ELR (cell line): ENCODE data around the gene NKX1-2.

Source experiments
- DNase-seq: peaks from one replicate; pipeline ENCODE4 v3.0.0-alpha.2; 2015; ENCODE audit warnings: low read depth

Gene NKX1-2

GRCh38 chr10:124450012-124450782, at the start of gene NKX1-2:
Gene NKX1-2 (minus strand): TSS chr10:124450035. CDS start chr10:124449943, 92 bp downstream.
- DNase-seq, result no peak

- no peak for DNase-seq
Measured at GRCh38 chr10:124498056-124498455, 48.2 kb upstream of the NKX1-2 start.

GRCh38 chr10:124497196-124497881, 47.5 kb upstream of the NKX1-2 start:
- no peak for DNase-seq

GRCh38 chr10:124496620-124497019, 46.8 kb upstream of the NKX1-2 start:
- DNase-seq, result no peak

- no peak for DNase-seq
Measured at GRCh38 chr10:124496150-124496549, 46.3 kb upstream of the NKX1-2 start.

- no peak for DNase-seq
Measured at GRCh38 chr10:124495725-124496124, 45.9 kb upstream of the NKX1-2 start.

- no peak for DNase-seq
Measured at GRCh38 chr10:124495162-124495561, 45.3 kb upstream of the NKX1-2 start.

GRCh38 chr10:124494046-124494807, 44.4 kb upstream of the NKX1-2 start:
- DNase-seq, result no peak

- DNase-seq, result no peak
Measured at GRCh38 chr10:124493214-124493882, 43.5 kb upstream of the NKX1-2 start.

- no peak for DNase-seq
Measured at GRCh38 chr10:124492266-124492665, 42.4 kb upstream of the NKX1-2 start.

- no peak for DNase-seq
Measured at GRCh38 chr10:124491105-124491504, 41.3 kb upstream of the NKX1-2 start.

GRCh38 chr10:124486635-124487034, 36.8 kb upstream of the NKX1-2 start:
- DNase-seq, result no peak

- no peak for DNase-seq
Measured at GRCh38 chr10:124484661-124485060, 34.8 kb upstream of the NKX1-2 start.

- no peak for DNase-seq
Measured at GRCh38 chr10:124484031-124484430, 34.2 kb upstream of the NKX1-2 start.

- no peak for DNase-seq
Measured at GRCh38 chr10:124482876-124483275, 33.0 kb upstream of the NKX1-2 start.

- DNase-seq, result no peak
Measured at GRCh38 chr10:124482236-124482800, 32.5 kb upstream of the NKX1-2 start.

GRCh38 chr10:124481717-124482116, 31.9 kb upstream of the NKX1-2 start:
- DNase-seq, result no peak

- DNase-seq, result no peak
Measured at GRCh38 chr10:124480860-124481259, 31.0 kb upstream of the NKX1-2 start.

- DNase-seq, result no peak
Measured at GRCh38 chr10:124478515-124478914, 28.7 kb upstream of the NKX1-2 start.

- DNase-seq, result no peak
Measured at GRCh38 chr10:124477614-124478363, 28.0 kb upstream of the NKX1-2 start.
